Occipital lobe (tissue), 2 donors: ENCODE results near the gene NAA16. TPM values are rescaled to one million over a fixed set of nuclear protein-coding genes. Genes with fewer than 3 reads are reported as not detected.
A peak's percentile ranks its signal among the peaks of the same experiment; 100 is the strongest.
"Not testable (repeated sequence)": the region's sequence is repeated elsewhere in the genome, so short reads cannot be mapped to it uniquely, and the experiment has no call there.

Source experiments
- DNase-seq: peaks from one replicate; lab custom pipeline; 2025; lab: John Stamatoyannopoulos, UW
- total RNA-seq: library from RNA; depleted of rRNA; stranded (reverse); fragments of >200 nt; gene quantifications from one replicate; pipeline ENCODE4 v1.2.3, GENCODE V29; 2014

The NAA16 gene
- total RNA-seq = 56.9 TPM

DNA sequence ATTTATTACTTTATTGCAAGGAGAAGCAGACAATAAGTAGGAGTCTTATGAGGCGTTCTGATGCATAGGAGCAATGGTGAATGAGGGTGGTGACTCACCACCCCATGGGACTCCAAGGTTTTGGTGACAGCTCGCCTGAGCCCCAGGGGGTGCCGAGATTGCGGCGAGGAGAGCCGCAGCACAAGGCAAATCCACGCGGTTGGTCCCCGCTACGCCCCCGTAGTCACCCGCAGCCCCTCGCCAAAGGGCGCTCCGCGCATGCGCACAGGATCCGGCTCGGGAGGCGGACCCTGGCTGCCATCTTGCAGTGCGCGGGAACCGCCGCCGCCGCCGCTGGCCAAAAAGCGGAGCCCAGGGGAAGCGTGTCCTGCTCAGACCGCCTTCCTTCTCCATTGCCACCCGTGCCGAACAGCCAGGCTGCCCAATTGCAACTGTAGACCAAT is at the start of gene NAA16:
TSS of gene NAA16 (plus strand) at position 305 of the 443 bp plus-strand sequence. CDS start 262 bp downstream, outside the sequence.
- DNase-seq = peak; percentile 85

DNA sequence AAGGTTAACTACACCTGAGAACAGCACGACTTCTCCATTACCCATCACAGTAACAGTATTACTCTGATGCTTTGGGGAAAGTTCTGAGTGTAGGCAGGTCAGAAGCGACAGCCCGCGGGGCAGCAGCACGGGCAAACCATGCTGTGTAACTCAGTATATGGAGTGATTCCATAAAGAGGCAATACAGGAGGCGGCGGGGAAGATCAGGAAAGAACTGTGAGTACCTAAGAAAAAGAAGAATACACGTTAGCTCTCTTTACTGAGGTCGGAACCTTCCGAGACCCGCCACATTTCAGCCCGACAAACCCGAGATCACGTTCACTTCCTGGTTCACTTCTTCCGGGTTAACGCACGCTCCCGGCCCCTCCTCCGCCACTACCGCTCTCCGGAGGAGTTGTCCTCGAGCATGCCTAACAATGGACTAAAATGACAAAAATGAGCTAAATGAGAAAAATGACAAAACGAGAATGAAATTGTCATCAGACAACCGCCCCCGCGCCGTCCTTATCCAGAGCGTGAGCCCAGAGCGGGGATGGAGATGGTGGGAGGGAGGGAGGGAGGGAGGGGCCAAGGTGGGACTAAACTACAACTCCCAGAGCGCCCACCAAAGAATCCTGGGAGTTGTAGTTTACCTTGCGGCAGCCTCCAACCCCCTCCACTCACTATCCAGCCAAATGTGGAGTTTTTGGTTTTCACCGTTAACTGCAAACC is 47.7 kb upstream of the NAA16 start, which contains the start of gene MTRF1:
TSS of gene MTRF1 (minus strand) at position 316 of the 711 bp plus-strand sequence. CDS start 2,669 bp downstream, outside the sequence.
- DNase-seq = peak; percentile 86

DNA sequence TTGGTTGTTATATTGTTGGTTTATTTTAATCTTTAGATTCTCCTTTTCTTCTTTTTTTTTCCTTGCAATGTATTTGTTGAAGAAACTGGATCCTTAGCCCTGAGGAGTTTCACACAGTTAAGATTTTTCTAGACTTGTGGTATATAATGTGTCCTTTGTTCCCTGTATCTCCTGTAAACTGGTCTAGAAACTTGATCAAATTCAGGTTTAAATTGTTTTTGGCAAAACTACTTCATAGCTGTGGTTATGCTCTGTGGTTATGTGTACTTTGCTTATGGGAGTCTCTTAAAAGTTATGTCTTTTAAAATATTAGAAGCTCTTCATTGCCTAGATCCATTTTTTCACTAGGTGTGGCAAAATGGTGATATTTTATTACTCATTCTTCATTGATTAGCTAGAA is 44.0 kb upstream of the NAA16 start:
- no peak for DNase-seq

DNA sequence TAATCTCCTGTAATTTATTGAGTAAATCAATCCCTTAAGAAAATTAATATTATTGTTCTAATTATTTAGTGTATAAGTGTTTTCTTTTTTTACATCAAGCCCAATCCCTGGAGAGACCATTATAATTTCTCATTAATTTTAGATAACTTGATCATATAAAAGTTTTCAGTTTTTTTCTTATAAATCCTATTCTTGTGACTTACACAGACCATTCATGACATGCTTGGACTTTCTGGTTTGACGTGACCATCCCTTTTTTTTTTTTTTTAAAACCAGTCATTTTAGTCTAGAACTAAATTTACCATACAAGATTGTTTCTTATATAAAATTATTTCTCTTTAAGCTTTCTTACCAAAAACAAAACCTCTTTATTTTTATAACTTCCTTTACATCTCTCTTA is 42.3 kb upstream of the NAA16 start:
- no peak for DNase-seq

DNA sequence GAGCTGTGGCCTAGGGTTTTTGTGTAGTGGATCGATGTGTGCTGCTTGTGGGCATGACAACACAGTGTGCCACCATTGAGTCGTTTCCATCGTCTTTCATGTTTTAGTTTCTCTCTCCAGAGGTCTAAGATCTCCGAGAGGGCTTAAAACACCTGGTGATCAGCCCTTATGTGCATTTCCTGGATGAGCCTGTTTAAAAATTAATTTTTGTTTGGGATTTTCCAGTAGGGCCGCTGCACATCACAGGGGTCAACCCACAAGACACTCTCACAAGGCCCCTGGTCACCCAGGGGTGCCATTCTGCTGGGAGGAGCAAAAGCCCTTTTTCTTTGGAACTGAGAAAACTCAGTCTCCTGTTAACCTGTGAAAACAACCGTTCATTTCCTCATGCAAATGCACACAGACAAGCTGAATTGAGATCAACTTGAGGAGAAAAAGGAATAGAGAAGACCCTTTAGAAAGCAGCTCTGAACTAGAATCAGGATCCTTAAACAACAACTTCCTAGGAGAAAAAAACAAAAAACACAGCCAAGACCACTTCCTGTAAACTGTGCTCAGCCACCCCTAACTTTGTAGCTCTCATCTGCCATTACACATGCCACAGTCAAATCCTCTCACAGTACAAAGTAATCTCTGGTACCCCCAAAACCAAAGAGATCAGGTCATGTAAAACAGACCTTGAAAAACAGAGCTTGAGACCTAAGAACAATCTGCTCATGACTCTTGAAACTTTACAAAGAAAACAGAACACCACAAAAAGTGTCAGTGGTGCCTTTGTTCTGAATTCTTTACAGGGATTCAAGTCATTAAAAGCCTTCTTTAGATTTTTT is 39.4 kb upstream of the NAA16 start:
- no peak for DNase-seq

DNA sequence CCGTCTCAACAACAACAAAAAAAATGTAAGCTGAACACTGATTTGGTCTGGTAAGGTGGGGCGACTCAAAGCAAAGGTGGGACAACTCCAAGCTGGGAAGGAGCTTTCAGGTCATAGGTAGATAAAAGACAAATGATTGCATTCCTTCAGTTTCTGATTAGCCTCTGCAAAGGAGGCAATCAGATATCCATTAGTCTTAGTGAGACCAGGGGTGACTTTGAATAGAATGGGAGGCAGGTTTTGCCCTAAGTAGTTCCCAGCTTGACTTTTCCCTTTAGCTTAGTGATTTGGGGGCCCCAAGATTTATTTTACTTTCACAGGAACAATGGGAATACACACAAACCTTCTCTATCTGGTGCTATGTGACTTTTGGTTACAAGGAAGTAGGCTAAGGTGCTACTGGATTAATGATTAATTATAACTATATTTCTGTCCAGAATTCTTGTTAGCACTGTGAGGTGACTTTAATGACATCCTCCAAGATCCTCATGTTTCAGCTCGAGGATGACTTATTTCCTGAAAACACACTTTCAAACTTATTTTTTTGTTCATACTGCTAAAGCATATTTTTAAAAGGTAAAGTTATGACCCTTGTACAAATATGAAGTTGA is 37.1 kb upstream of the NAA16 start:
- DNase-seq = no peak

DNA sequence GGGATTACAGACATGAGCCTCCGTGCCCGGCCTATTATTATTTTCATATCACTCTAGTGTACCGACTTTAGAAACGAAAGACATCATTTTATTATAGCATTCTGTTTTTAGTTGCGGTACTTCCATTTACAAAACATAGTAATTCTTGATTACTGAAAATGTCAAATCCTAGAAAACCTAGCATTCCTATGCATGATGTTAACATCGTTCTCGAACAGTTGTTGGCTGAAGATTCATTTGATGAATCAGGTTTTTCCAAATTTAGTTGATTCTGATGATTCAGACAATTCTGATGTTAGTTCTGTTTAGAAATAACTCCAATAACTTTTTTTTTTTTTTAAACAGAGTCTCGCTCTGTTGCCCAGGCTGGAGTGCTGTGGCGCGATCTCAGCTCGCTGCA is 36.2 kb upstream of the NAA16 start:
- DNase-seq = no peak

DNA sequence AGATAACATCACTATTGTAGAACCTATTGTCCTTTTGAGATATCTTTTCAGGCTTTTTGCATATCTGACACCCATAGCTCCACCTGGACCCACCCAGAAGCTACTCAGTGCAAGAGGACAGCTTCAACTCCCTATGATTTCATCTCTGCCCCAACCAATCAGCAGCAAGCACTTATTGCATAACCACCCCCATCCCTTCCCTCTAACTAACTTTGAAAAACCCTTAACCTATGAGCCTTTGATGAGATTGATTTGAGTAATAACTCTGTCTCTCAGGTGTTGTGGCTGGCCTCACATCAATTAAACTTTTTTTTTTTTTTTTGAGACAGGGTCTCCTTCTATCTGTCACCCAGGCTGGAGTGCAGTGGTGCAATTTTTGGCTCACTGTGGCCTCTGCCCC is 34.2 kb upstream of the NAA16 start:
- no peak for DNase-seq

DNA sequence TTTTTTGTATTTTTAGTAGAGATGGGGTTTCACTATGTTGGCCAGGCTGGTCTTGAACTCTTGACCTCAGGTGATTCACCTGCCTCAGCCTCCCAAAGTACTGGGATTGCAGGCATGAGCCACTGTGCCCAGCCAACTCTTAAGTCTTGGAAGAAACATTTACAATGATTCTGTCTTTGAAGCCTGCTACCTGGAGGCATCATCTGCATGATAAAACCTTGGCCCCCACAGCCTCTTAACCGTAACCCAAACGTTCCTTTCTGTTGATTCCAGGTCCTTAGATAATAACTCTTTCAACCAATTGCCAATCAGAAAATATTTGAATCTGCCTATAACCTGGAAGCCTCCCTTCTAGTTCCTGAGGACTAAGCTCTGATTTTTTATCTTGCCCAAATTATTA is 31.9 kb upstream of the NAA16 start:
- not testable (repeated sequence) for DNase-seq

DNA sequence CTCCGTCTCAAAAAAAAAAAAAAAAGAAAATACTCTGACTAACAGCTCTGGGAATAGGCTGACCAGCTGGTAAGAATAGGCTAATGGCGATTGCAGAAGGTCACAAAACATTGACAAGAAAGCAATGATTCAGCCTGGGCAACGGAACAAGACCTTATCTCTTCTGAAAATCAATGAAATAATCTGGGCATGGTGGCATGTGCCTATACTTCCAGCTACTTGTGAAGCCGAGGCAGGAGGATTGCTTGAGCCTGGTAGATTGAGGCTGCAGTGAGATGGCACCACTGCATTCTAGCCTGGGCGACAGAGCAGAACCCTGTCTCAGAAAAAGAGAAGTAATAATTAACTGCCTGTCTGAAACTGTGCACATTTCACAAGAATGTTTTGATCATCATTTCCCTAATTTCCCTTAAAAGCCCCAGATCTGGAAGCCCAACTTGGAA is 28.9 kb upstream of the NAA16 start:
- no peak for DNase-seq

DNA sequence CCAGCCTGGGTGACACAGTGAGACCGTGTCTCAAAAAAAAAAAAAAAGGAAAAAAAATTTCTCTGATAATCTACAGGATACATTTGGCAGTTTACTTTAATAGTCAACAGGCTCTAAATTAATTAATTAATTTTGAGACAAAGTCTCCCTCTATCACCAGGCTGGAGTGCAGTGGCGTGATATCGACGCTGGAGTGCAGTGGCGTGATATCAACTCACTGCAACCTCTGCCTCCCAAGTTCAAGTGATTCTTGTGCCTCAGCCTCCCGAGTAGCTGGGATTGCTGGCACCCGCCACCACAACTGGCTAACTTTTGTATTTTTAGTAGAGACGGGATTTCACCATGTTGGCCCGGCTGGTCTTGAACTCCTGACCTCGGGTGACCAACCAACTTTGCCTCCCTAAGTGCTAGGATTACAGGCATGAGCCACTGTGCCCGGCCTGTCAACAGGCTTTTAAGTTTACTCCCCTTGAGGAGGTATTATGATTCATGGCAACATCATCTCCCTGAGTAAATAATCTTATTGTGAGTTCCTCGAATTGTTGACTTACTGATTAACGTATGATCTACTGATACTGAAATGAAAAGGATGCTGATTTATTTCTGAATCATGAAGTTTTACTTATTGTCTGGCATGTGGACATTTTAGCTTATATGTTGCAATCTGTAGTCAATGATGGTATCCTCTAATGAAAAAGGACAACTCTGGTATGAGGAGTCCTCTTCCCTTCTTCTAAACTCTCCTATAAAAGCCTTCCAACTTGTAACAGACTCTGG is 26.4 kb upstream of the NAA16 start:
- no peak for DNase-seq

DNA sequence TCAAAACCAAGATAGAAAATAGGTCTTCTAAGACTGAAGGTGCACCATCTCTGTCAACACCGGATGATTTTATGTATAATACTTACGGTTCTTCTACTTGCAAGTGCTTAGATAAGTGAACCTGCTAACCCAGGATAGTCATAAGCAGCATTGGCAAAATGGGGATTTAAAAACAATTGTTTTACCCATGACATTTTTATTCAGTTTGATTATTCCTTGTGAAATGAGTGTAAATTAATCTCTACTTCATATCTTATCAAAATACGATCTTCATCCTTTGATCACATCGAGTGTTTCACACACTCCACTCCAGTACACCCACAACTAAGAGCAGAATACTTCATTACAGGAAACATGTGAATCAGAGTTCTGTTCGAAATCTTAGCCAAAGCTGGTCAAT is 24.7 kb upstream of the NAA16 start:
- DNase-seq = no peak

DNA sequence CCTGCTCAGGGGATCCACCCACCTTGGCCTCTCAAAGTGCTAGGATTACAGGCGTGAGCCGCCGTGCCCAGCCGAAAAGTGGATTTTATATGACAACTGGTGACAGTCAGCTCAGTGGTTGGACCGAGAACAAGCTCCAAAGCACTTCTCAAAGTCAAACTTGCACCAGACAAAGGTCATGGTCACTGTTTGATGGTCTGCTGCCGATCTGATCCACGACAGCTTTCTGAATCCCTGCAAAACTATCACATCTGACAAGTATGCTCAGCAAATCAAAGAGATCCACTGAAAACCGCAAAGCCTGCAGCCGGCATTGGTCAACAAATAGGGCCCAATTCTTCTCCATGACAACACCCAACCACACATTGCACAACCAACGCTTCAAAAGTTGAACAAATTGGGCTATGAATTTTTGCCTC is 21.6 kb upstream of the NAA16 start:
- no peak for DNase-seq

DNA sequence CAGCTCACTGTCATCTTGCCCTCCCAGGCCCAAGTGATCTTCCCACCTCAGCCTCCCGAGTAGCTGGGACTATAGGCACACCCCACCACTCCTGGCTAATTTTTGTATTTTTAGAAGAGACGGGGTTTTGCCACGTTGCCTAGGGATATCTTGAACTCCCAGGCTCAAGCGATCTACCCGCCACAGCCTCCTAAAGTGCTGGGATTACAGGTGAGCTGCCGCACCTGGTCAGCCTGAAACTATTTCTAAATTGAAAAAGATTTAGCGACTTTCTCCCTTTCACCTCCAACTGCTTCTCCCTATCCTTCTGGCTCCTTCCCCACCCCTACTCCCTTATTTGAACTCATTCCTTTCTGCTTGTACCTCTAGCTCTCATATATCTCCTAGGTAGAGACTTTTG is 19.8 kb upstream of the NAA16 start:
- no peak for DNase-seq

DNA sequence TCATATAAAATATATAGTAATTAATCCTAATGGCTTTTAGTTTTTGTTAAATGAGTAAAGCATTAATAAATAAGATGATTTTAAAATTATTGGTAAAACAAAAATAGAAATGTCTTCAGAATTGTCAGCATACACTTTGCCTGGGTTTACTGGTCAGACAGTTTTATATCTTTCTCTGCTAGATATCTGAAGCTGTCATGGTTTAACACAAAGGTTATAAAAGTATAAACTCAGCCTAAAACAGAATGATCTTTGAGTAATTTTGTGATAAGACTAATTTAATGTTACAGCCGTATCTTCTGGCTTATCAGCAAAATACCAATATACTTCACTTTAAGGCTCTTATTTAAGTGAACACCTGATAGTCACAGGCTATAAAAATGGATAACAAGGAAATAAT is 17.8 kb upstream of the NAA16 start:
- DNase-seq = no peak

DNA sequence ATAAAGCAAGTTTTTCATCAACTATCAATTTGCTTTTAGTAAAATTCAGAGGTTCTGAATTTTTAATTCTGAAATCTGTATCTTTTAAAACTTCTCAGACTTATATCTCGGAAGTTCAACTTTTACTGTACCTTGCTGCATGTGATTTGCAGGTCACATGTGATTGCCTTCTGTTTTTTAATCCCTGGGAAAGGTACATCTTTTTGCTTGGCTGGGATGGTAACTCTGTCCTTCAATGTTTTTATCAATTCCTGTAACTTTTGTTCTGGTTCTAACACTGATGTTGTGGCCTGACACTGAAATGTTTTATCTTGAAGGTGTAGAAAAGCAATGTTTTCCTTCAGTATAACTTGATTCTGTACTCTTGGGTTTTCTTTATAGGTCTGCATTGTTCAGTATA is 16.2 kb upstream of the NAA16 start:
- no peak for DNase-seq

DNA sequence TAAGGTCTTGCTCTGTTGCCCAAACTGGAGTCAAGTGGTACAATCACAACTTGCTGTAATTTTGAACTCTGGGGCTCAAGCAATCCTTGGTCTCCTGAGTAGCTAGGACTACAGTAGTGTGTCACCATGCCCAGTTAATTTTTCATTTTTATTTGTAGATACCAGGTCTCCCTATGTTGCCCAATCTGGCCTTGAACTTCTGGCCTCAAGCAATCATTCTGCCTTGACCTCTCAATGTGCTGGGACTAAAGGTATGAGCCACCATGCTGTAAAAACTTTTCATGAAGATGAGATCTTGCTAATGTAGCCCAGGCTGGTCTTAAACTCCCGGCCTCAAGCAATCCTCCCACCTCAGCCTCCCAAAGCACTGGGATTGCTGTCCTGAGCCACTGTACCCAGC is 15.1 kb upstream of the NAA16 start:
- DNase-seq = no peak

DNA sequence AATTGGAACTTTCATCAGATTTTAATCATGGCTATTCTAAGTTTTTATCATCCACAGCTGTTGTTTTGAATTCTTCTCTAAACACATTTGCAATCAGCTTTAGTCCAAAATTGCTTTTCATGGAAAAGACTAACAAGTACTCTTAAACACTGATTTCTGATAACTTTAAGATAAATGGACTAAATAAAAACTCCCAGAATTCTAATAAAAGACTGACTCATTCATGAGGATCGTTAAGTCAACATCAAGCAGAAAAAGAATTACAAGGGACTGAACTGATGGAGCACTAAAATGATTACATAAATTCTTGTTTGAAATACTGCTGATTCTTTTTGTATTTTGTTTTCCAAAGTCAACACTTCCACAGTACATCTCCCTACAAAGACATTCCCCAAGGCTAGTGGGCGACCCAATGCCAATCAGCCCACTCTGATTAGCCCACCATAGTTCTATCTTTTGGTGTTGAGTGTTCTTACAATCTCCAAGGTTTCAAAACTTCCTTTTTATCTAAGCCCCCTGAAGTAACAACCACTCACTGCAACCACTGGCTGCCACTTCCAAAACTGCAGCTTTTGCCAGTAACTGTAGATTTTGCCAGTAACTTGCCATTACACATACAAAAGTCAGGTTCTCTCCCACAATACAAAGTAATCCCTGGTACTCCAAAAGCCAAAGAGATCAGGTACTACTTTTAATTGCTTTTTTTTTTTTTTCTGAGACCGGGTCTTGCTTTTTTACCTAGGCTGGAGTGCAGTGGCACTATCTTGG is 14.0 kb upstream of the NAA16 start:
- DNase-seq = no peak

DNA sequence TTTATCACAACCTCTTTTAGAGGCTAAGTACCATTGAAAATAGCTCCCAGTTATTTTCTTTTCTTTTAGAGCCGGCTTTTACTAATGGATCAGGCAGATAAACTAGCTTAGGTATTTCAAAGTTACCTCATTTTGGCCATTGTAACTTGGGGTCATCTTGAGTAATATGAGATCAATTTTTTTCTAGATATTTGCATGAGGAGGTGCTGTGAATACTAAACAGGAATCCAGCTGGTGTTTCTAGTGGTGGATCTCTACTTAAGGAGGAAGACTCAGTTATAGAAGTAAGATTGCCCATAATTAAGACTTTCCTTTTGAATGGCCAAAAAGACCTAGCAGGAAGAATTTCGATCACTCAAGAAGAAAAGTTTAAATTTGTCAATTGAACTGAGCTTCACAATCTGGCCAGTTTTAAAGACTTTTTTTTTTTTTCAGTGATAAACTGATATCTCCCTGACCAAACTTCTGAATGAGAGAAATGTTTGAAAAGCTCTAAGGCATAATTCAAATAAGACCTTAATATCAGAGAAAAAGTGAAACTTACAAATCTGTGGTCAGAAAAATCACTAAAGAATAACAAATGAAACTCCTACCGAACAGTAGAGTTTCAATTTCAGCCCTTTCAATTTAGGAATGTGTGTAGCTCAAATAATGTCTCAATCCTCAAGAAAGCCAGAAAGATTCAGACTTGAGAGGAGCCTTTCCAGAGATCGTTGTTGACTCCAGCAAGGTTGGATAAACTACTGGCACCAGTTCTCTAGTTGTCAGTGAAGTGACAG is 11.6 kb upstream of the NAA16 start:
- DNase-seq = no peak

DNA sequence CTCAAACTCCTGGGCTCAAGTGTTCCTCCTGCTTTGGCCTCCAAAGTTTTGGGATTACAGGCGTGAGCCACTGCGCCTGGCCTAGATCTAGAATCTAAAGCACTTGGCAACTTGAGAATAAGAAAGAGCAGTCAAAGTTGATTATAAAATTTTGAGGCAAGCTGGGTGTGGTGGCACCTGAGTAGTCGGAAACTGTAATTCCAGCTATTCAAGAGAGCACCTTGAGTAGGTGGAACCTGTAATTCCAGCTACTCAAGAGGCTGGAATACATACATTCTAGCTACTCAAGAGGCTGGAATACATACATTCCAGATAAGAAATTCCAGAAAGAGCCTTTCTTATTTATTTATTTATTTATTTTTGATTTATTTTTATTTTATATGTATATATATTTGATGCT is 8.3 kb upstream of the NAA16 start:
- no peak for DNase-seq
